ENCODE data around the gene LIFR.
"Not testable (repeated sequence)": the region's sequence is repeated elsewhere in the genome, so short reads cannot be mapped to it uniquely, and the experiment has no call there.

The LIFR gene

GRCh38 chr5:38556599-38557307 is at the start of gene LIFR:
TSS of gene LIFR (minus strand) at chr5:38556646. CDS start at chr5:38530647, 25,999 bp downstream.
- DNase-seq = peak in 1 of 2 experiments; percentile 41

DNA sequence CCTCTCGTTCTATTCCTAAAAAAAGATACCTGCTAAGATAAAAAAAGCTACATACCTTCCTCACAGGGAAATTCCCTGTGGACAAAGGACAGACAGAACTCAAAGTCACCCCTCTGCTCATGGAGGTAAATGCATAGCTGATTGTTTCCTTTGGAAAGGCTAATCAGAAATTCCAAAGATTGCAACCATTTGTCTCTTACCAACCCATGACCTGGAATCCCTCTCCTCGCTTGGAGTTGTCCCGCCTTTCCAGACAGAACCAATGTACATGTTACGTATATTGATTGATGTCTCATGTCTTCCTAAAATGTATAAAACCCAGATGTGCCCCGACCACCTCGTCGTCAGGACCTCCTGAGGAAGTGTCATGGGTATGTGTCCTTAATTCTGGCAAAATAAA is 49.2 kb upstream of the LIFR start:
- no peak for DNase-seq

DNA sequence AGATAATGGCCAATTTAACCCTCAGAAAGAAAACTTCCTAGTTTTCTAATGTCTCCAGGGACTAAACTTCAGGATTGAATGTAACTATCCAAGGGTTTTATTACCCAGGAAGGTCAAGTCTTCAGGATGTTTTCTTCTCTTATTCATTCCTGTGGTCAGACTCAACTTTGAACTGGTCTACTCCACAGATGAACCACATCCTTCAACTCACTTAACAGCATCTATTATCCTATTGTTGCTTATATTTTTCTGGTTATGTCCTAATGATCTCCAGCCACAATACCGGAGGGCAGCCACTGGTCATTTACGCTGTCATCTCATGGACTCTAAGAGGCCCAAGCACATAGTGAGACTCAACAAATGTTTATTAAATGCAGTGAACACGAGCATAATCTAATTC is 47.2 kb upstream of the LIFR start:
- no peak for DNase-seq

DNA sequence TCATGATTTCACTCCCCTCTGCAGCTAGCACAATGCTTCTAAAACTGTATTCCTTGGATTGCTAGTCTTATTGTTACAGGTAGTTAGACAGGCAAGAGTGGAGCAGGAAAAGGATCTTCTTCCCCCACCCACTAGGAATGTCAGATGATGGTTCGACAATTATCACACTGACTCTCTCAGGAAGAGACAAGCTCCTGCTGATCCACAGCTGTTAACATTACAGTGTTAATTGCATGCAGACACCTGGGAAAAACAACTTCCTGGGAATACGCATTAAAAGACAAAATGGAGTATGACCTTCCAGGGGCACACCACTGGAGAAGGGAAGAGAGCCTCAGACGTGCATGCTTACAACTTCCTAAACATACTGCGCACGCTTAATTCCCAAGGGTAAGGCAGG is 46.2 kb upstream of the LIFR start:
- no peak for DNase-seq

DNA sequence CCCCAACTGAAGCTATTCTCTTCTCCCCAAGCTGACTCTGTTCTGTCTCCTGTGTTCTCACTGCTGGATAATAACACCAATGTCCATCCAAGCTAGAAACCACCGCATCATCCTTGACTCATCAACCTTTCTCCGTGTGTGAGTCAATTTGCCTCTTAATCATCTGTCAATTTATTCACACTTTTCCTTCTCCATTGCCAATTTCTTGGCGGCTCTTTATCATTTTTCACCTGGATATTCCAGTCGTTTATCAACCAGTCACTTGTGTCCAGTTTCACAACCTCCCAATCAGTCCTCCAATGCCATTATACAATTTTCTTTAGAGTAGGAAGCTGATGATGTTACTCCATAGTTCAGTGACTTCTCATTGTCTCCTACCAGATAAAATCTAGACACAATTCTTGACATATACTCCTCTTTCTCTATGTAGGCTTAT is 45.4 kb upstream of the LIFR start:
- DNase-seq = no peak

DNA sequence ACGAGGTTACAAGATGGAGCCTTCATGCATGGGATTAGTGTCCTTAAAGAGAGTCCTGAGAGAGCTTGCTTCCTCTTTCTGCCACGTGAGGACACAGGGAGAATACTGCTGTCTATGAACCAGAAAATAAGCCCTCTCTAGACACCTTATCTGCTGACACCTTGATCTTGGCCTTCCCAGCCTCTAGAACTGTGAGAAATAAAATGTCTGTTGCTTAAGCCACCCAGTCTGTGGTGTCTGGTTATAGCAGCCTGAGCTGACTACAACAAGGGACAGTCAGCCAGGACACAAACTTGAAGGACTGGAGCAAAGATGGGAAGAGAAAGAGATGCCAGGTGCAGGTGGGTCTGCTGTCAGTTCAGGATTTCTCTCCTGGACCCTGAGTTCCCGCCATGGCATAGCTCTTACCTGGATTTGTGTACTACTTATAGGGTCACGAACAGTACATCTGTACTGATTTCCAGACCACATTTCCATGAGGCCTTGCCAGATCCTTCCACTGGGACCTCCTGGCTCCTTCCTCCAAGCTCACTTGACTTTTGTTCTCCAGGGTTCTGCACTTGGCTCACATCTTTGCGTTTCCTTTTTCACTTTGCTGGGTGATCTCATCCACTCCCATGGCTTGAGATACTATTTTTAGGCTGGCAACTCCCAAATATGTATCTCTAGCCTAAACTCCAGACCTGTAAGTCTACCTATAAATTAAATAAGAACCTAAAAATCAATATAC is 44.9 kb upstream of the LIFR start:
- DNase-seq = no peak

- DNase-seq = no peak
These were observed 44.0 kb upstream of the LIFR start for GRCh38 chr5:38600329-38601045.

DNA sequence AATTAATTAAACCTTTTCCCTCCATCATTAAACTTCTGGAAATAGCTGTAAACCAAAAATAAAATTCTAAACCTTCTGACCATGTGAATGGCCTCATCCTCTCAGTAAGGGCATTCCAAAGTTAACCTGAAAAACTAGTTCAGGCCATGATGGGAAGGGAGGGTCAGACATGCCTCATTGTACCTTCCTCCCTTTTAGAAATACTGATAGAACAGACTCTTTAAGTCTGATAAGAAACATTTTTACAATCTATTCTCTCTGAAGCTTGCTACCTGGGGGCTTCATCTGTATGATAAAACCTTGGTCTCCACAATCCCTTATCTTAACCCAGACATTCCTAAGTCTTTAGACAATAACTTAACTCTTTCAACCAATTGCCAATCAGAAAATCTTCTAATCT is 43.3 kb upstream of the LIFR start:
- DNase-seq = not testable (repeated sequence)

- DNase-seq = no peak
These were observed 42.7 kb upstream of the LIFR start for GRCh38 chr5:38598994-38599617.

GRCh38 chr5:38598296-38598993 is 42.0 kb upstream of the LIFR start:
- DNase-seq = no peak

- DNase-seq = no peak
These were observed 40.5 kb upstream of the LIFR start for GRCh38 chr5:38596981-38597380.

- DNase-seq = no peak
These were observed 38.8 kb upstream of the LIFR start for GRCh38 chr5:38595132-38595745.

GRCh38 chr5:38593959-38594358 is 37.5 kb upstream of the LIFR start:
- no peak for DNase-seq

DNA sequence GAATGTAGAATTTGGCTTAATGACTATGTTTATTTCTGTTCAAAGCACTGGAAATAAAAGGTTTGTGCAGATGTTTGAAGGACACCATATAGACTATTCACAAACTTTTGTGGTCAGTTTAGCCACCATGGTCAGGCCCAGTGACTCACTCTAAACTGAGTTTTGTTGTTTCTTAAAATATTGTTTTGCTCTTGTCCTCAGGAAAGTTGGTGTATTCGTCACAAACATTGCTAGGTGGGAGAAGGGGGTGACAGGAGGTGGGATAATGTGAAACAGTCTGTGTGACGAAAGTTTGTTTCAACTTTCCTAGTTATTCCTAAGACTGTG is 35.0 kb upstream of the LIFR start:
- no peak for DNase-seq

DNA sequence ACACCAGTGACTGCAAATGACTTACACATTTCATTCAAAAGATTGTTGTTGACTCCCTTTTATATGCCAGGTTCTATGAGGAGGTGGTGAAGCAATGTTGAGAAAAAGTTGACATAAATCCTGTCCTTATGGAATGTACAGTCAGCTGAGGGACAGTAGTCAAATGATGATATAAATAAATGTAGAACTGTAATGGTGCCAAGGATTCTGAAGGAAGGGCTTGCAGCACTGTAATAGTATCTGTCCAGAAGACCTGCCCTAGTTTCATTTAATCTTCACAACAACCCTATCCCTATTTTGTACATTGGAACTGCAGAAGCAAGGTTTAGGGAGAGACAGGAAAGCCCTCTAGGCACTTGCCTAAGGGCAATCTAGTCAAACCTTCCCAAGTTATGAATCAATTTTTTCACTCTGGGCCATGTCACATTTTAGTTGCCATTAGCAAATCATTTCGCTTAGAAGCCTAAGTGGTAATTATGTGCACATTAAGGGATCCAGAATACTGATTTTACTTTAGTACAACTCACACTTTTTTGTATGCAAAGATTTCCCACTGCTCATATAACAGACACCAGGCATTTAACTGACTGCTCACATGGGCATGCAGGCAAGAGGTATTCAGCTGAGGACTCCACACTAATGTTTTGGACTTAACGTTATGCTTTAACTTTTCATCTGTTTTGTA is 34.5 kb upstream of the LIFR start:
- no peak for DNase-seq

DNA sequence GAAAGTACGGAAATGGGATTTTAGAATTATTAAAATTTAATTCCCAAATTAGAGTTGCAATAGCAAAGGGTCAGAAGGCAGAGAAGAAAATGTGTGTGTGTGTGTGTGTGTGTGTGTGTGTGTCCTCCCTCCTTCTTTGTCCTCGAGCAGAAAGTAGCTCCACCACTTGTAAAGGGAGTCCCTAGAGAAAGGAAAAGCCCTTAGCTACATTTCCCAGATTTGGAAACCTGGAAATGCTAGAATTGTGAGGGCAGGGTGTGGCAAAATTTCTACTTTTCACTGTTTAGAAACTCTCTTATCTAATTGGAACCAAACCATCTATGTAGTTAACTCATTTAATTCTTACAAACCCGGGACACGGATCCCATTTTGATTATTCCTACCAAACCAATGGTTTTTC is 33.2 kb upstream of the LIFR start:
- no peak for DNase-seq

- no peak for DNase-seq
These were observed 29.4 kb upstream of the LIFR start for GRCh38 chr5:38585816-38586215.

DNA sequence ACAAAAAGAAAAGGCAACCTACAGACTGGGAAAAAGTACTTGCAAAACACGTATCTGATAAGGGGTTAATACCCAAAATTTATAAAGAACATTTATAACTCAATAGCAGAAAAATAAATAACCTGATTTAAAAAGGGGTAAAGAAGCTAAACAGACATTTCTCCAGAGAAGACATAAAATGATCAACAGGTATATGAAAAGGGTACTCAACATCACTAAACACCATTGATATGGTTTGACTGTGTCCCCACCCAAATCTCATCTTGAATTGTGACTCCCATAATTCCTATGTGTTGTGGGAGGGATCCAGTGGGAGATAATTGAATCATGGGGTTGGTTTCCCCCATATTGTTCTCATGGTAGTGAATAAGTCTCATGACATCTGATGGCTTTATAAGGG is 27.1 kb upstream of the LIFR start:
- no peak for DNase-seq

GRCh38 chr5:38582975-38583319 is 26.5 kb upstream of the LIFR start:
- DNase-seq = no peak

DNA sequence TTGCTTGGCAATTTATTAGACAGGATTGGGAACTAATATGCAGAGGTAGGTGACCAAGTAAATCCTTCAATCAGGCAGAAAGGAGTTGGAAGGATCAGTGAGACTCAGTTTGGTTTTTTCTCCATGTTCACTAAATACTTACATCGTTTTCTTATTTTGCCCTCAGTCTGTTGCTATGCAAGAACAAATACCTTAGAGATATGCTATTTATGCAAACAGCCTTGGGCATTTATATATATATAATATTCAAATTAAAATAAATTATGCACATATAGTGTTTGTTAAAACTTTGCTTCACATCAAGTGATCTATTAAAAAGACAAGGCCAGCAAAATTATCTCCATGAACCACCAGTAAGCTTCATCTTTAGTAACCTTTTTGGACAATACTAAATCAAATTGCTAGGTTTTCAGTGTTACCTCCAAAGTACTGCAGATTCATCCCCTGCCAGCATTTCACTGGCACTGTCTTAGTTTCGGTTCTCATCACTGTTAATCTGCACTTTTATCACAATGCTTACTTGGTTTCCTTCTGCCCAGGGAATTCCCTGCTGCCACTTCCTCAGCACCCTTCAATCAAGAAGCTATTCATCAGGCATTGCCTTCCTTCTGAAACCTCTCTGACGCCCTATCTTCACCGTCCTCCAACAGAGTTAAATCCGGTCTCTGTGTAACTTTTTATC is 26.0 kb upstream of the LIFR start:
- no peak for DNase-seq

- no peak for DNase-seq
These were observed 25.2 kb upstream of the LIFR start for GRCh38 chr5:38581597-38581996.
